ENCODE measurements around the gene PI4K2B.
A peak's percentile ranks its signal among the peaks of the same experiment; 100 is the strongest.
"Not testable (repeated sequence)": the region's sequence is repeated elsewhere in the genome, so short reads cannot be mapped to it uniquely, and the experiment has no call there.

Gene PI4K2B

DNA sequence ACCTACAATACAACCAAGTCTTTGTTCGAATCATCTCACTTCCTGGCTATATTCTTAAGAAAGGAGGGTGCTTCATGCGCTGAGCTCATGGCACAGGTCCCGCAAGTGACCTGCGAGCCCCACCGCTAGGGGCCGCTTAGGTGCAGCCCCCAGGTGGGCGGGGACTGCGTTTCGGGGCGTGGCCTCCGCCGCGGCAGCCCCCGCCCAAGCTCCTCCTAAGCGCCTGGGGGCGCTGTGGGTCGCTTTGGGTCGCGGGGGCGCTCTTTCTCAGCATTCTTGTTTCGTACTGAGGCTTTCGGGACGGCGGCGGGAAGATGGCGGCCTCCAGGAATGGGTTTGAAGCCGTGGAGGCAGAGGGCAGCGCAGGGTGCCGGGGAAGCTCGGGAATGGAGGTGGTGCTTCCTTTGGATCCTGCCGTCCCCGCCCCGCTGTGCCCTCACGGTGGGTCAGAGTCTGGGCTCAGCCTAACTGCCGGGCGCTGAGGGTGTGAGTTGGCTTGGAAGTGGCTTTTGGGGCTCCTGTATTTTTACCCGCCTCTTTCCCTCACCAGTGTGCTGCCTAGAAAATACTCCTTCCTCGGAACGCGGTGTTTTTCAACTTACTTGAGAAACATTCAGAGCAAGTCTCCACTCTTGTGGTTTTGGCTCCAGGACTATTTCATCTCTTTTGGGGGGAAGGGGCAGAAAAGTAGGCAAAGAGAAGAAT, 78.8 kb downstream of the PI4K2B start, which contains the start of gene ZCCHC4:
Gene ZCCHC4, plus strand, starts transcription at position 279 of the 705 bp plus-strand sequence. Its CDS starts 36 bp downstream, at position 315.
- CTCF ChIA-PET = interaction anchor here (0.6 to 1.6 kb wide), 24 partner anchors 8 to 839 kb away, joined by 3 to 6 read pairs (median 4); partner anchors contain the start of gene PI4K2B
- TF ChIP-seq, protein P1, sequence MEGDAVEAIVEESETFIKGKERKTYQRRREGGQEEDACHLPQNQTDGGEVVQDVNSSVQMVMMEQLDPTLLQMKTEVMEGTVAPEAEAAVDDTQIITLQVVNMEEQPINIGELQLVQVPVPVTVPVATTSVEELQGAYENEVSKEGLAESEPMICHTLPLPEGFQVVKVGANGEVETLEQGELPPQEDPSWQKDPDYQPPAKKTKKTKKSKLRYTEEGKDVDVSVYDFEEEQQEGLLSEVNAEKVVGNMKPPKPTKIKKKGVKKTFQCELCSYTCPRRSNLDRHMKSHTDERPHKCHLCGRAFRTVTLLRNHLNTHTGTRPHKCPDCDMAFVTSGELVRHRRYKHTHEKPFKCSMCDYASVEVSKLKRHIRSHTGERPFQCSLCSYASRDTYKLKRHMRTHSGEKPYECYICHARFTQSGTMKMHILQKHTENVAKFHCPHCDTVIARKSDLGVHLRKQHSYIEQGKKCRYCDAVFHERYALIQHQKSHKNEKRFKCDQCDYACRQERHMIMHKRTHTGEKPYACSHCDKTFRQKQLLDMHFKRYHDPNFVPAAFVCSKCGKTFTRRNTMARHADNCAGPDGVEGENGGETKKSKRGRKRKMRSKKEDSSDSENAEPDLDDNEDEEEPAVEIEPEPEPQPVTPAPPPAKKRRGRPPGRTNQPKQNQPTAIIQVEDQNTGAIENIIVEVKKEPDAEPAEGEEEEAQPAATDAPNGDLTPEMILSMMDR (conservative IDR thresholded peaks at IDR 0.05; ENCODE audit: low read depth) = peak; percentile 98
- POLR2A ChIA-PET (ENCODE audit: low non-redundant PET) = no interaction called here
- peak; percentile 83 for DNase-seq (ENCODE audit: low spot score)
- peak within 1 kb of the TSS; percentile 79 for H3K27ac ChIP-seq

DNA sequence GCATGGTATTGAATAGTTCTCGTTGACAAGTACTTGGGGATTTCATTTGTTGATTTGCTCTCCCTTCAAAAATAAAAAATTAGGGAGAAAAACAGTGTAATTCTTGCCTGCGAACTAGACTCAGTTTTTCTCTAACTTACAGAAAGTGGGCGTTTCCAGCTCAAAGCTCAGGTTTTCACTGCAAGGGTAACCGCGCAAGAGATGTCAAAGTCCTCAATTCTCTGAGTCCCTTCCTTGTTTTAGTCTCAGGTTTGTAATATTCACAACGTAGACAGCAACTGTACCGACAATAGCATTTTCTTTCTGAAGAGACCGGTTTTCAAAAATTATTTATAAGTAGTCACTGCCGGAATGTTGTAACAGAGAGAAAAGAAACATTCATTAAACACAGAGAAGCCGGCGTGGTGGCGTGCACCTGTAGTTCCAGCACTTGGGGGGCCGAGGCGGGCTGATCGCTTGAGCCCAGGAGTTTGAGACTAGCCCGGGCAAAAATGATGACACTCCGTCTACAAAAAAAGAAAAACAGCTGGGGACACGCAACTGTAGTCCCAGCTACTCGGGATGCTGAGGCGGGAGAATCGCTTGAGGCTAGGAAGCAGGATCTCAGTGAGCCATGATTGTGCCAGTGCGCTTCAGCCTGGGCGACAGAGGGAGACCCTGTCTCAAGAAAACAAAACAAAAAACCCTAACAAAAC, 79.5 kb downstream of the PI4K2B start:
- TF ChIP-seq, protein P1 (conservative IDR thresholded peaks at IDR 0.05; ENCODE audit: low read depth) = no peak
- ChIA-PET POLR2A (ENCODE audit: low non-redundant PET) (no interaction called here), CTCF (interaction anchor here (0.6 to 1.6 kb wide), 10 partner anchors 7 to 724 kb away, joined by 3 to 5 read pairs (median 4); no protein-coding TSS in a partner anchor)
- H3K27ac ChIP-seq = peak overlapping the region; percentile 79
- peak; percentile 13 for DNase-seq (ENCODE audit: low spot score)

DNA sequence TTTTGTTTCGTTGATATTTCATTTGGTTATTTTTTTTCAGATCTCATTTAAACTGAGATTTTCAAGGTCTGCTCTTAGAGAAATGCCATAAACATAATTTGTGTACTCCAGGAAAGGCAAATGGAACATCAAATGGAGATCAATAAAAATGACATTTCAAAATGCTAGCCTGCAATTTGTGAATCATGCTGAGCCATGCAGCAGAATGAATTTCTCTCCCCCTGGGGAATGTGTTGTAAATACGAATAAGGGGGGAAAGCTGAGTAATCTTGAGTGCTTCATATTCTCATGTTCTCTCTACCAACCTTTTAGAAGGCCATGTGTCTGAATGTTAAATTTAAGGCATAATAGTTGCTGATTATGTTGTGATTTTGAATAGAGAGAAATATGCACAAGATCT, 86.5 kb downstream of the PI4K2B start:
- peak; percentile 19 for DNase-seq (ENCODE audit: low spot score)
- TF ChIP-seq, protein P1 (conservative IDR thresholded peaks at IDR 0.05; ENCODE audit: low read depth) = no peak
- POLR2A ChIA-PET (ENCODE audit: low non-redundant PET) = no interaction called here
- CTCF ChIA-PET = interaction anchor here (1.2 kb wide), 1 partner anchor 8 kb away, joined by 3 read pairs; the partner anchor contains the start of gene ZCCHC4
- no peak overlapping the region for H3K27ac ChIP-seq

DNA sequence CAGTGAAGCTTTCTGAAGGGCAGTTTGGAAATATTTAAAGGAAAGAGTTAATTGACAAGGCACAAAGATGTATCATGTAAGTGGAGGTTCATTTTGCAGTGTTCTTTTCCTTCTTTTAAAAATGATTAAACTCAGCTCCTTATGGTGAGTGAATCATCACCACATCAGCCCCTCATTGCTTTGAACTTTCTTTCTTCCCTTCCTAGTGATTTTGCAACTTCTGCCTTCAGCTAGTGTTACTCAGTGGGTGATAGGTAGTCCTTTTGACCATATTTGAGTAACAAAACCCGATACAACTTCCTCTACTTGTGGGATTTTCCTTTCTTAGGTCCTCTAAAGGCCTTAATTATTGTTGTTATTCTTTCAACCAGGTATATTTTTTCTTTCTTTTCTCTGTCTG, 86.9 kb downstream of the PI4K2B start:
- TF ChIP-seq, protein P1 (conservative IDR thresholded peaks at IDR 0.05; ENCODE audit: low read depth) = no peak
- CTCF ChIA-PET = interaction anchor here (0.6 to 1.2 kb wide), 2 partner anchors 8 to 11 kb away, joined by 3 read pairs; partner anchors contain the start of gene ZCCHC4
- POLR2A ChIA-PET (ENCODE audit: low non-redundant PET) = no interaction called here
- DNase-seq (ENCODE audit: low spot score) = peak; percentile 80
- no peak overlapping the region for H3K27ac ChIP-seq

DNA sequence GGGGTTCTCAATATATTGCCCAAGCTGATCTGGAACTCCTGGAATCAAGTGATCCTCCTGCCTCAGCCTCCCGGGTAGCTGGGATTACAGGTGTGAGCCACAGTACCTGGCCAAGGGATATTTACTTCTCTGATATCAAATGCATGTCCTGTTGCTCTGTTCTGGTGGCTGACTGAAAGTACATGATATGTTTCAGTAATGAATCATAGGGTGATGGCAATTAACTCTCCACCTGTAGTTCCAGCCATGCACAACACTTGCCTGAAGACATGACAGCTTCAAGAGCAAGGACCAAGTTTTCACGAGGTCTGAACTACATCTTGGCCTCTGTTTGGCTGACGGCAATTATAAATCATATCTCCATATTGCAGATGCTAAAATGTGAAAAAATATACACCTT, 87.9 kb downstream of the PI4K2B start:
- DNase-seq (ENCODE audit: low spot score) = no peak
- CTCF ChIA-PET = interaction anchor here (0.7 kb wide), 1 partner anchor 9 kb away, joined by 3 read pairs; the partner anchor contains the start of gene ZCCHC4
- POLR2A ChIA-PET (ENCODE audit: low non-redundant PET) = no interaction called here
- TF ChIP-seq, protein P1 (conservative IDR thresholded peaks at IDR 0.05; ENCODE audit: low read depth) = no peak
- no peak overlapping the region for H3K27ac ChIP-seq

DNA sequence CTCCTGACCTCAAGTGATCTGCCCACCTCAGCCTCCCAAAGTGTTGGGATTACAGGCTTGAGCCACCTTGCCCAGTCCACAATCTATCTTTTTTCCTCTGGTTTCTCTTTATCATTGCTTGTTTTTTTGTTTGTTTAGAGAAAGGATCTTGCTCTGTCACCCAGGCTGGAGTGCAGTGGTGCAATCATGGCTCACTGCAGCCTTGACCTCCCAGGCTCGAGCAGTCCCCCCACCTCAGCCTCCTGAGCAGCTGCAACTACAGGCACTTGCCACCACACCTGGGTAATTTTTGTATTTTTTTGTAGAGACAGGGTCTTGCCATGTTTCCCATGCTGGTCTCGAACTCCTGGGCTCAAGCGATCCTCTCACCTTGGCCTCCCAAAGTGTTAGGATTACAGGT, 94.6 kb downstream of the PI4K2B start:
- POLR2A ChIA-PET (ENCODE audit: low non-redundant PET); H3K27ac ChIP-seq; DNase-seq (ENCODE audit: low spot score); CTCF ChIA-PET: not testable (repeated sequence)

Measured in RWPE1 (cell line).